HepG2 (cell line): ENCODE data around the gene TMEM39B. TPM values are rescaled to one million over a fixed set of nuclear protein-coding genes. Genes with fewer than 3 reads are reported as not detected.

Source experiments
- CBFB ChIP-seq: sonication (generic); formaldehyde crosslinking; IDR thresholded peaks from 2 replicates; pipeline ENCODE4 v1.4.0; 2020; ENCODE audit warnings: missing genetic modification reagents
- GFI1 ChIP-seq: sonication (generic); formaldehyde crosslinking; IDR thresholded peaks from 2 replicates; pipeline ENCODE4 v1.5.0; 2020; ENCODE audit warnings: missing genetic modification reagents, mild to moderate bottlenecking, borderline replicate concordance
- GLMP ChIP-seq: sonication (generic); formaldehyde crosslinking; IDR thresholded peaks from 2 replicates; pipeline ENCODE4 v1.9.0; 2021; ENCODE audit warnings: missing genetic modification reagents, mild to moderate bottlenecking, borderline replicate concordance
- HES4 ChIP-seq: sonication (generic); formaldehyde crosslinking; IDR thresholded peaks from 2 replicates; pipeline ENCODE4 v1.9.0; 2021; ENCODE audit warnings: mild to moderate bottlenecking, missing genetic modification reagents, borderline replicate concordance
- HMG20B ChIP-seq: conservative IDR thresholded peaks from 2 replicates; pipeline ENCODE4 v1.6.1; 2016; ENCODE audit warnings: missing genetic modification reagents, missing compliant biosample characterization
- JUND ChIP-seq: sonication (generic); formaldehyde crosslinking; IDR thresholded peaks from 2 replicates; pipeline ENCODE4 v1.8.0; 2022; ENCODE audit warnings: mild to moderate bottlenecking, missing genetic modification reagents
- MAFF ChIP-seq: IDR thresholded peaks from 2 replicates; pipeline ENCODE4 v1.6.1; 2011; ENCODE audit warnings: low read depth, low read length, improper control_type of control experiment
- MTA3 ChIP-seq: sonication (generic); formaldehyde crosslinking; IDR thresholded peaks from 2 replicates; pipeline ENCODE4 v1.4.0; 2020; ENCODE audit warnings: missing genetic modification reagents
- XBP1 ChIP-seq: sonication (generic); formaldehyde crosslinking; IDR thresholded peaks from 2 replicates; pipeline ENCODE4 v1.5.0; 2020; ENCODE audit warnings: missing genetic modification reagents
- ZBTB33 ChIP-seq: sonication (generic); formaldehyde crosslinking; IDR thresholded peaks from 2 replicates; pipeline ENCODE4 v1.4.0; 2020; ENCODE audit warnings: missing genetic modification reagents
- ZFP1 ChIP-seq: IDR thresholded peaks from 2 replicates; pipeline ENCODE4 v1.6.1; 2016
- ZFY ChIP-seq: sonication (generic); formaldehyde crosslinking; IDR thresholded peaks from 2 replicates; pipeline ENCODE4 v1.4.0; 2020; ENCODE audit warnings: missing genetic modification reagents
- ZNF414 ChIP-seq: sonication (generic); formaldehyde crosslinking; IDR thresholded peaks from 2 replicates; pipeline ENCODE4 v1.5.0; 2020; ENCODE audit warnings: missing genetic modification reagents
- ZNF576 ChIP-seq: sonication (generic); formaldehyde crosslinking; IDR thresholded peaks from 2 replicates; pipeline ENCODE4 v1.4.0; 2020; ENCODE audit warnings: mild to moderate bottlenecking, missing genetic modification reagents
- ZNF660 ChIP-seq: sonication (generic); formaldehyde crosslinking; IDR thresholded peaks from 2 replicates; pipeline ENCODE4 v1.5.1; 2020; ENCODE audit warnings: mild to moderate bottlenecking, low read depth, missing genetic modification reagents, borderline replicate concordance
- ZNF674 ChIP-seq: sonication (generic); formaldehyde crosslinking; IDR thresholded peaks from 2 replicates; pipeline ENCODE4 v1.5.0; 2020; ENCODE audit warnings: low read depth, mild to moderate bottlenecking, missing genetic modification reagents
- ZNF891 ChIP-seq: sonication (generic); formaldehyde crosslinking; IDR thresholded peaks from 2 replicates; pipeline ENCODE4 v1.5.0; 2020; ENCODE audit warnings: mild to moderate bottlenecking, missing genetic modification reagents
- ZSCAN29 ChIP-seq: sonication (generic); formaldehyde crosslinking; conservative IDR thresholded peaks from 2 replicates; pipeline ENCODE4 v1.4.0; 2020; ENCODE audit warnings: mild to moderate bottlenecking, missing genetic modification reagents
- ZSCAN5A ChIP-seq: sonication (generic); formaldehyde crosslinking; IDR thresholded peaks from 2 replicates; pipeline ENCODE4 v1.8.0; 2022; ENCODE audit warnings: mild to moderate bottlenecking, missing genetic modification reagents, borderline replicate concordance
- polyA plus RNA-seq, 8 experiments: library from polyadenylated mRNA; depleted of rRNA in 3 of 8; stranded (reverse) in 7 of 8; unstranded in 1 of 8; fragments of >200 nt; fragmentation: Illumina TruSeq in 4 of 8; extraction: Trizol in 4 of 8; gene quantifications; 2 replicates each; pipeline versions ENCODE4 v1.2.1 to v1.2.3, GENCODE V29; 2011 to 2016; ENCODE audit warnings: low read depth in 4 of 8, missing spikeins in 1 of 8, mixed read lengths in 1 of 8; ENCODE audit not compliant: insufficient read depth in 1 of 8
- total RNA-seq, 5 experiments: library from RNA; depleted of rRNA; stranded (reverse); fragments of >200 nt; fragmentation: Illumina TruSeq; extraction: Trizol; gene quantifications; 2 replicates each; pipeline ENCODE4 v1.2.3, GENCODE V29; 2016; ENCODE audit warnings: low read depth in 1 of 5
- TF ChIP-seq, protein P1 (sequence below): sonication (generic); formaldehyde crosslinking; IDR thresholded peaks from 2 replicates; pipeline ENCODE4 v1.4.0; 2020; ENCODE audit warnings: missing genetic modification reagents; ENCODE audit errors: not compliant biosample characterization
- TF ChIP-seq, protein P2 (sequence below): sonication (generic); formaldehyde crosslinking; IDR thresholded peaks from 2 replicates; pipeline ENCODE4 v1.5.0; 2020; ENCODE audit warnings: mild to moderate bottlenecking, missing genetic modification reagents

The TMEM39B gene
- total and polyA plus RNA-seq, 2 of the 13 experiments (the other 11 are each of a cell fraction or from before 2014, with no cell fraction given), result 4.9 to 10.4 TPM

- TF ChIP-seq MAFF, result no peak
- TF ChIP-seq, protein P1, sequence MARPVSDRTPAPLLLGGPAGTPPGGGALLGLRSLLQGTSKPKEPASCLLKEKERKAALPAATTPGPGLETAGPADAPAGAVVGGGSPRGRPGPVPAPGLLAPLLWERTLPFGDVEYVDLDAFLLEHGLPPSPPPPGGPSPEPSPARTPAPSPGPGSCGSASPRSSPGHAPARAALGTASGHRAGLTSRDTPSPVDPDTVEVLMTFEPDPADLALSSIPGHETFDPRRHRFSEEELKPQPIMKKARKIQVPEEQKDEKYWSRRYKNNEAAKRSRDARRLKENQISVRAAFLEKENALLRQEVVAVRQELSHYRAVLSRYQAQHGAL (CRISPR knock-in tag), result no peak
- TF ChIP-seq ZSCAN29 (CRISPR knock-in tag), result no peak
- peak; percentile 40; the same call in 1 of the 2 replicates for TF ChIP-seq CBFB
- no peak for TF ChIP-seq ZNF660
- no peak for TF ChIP-seq ZBTB33 (CRISPR knock-in tag)
- no peak for TF ChIP-seq XBP1
- TF ChIP-seq ZFP1 (CRISPR knock-in tag), result no peak
- no peak; the same call in 1 of the 2 replicates for TF ChIP-seq HES4 (CRISPR knock-in tag)
- 0 out of 2 replicates have a peak, but pooled peaks have one; percentile 15 for TF ChIP-seq HMG20B (CRISPR knock-in tag)
- peak; percentile 58; the same call in 1 of the 2 replicates for TF ChIP-seq GFI1
- peak; percentile 93 for TF ChIP-seq ZFY
- TF ChIP-seq MTA3 (CRISPR knock-in tag), result no peak
- peak; percentile 90; the same call in 1 of the 2 replicates for TF ChIP-seq ZNF414
- 0 out of 2 replicates have a peak, but pooled peaks have one; percentile 35 for TF ChIP-seq ZSCAN5A
- no peak for TF ChIP-seq ZNF576
- TF ChIP-seq JUND (CRISPR knock-in tag), result no peak; the same call in 1 of the 2 replicates
- TF ChIP-seq, protein P2, sequence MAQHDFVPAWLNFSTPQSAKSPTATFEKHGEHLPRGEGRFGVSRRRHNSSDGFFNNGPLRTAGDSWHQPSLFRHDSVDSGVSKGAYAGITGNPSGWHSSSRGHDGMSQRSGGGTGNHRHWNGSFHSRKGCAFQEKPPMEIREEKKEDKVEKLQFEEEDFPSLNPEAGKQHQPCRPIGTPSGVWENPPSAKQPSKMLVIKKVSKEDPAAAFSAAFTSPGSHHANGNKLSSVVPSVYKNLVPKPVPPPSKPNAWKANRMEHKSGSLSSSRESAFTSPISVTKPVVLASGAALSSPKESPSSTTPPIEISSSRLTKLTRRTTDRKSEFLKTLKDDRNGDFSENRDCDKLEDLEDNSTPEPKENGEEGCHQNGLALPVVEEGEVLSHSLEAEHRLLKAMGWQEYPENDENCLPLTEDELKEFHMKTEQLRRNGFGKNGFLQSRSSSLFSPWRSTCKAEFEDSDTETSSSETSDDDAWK (CRISPR knock-in tag), result no peak
- no peak for TF ChIP-seq GLMP (CRISPR knock-in tag)
- peak; percentile 79; the same call in 1 of the 2 replicates for TF ChIP-seq ZNF891 (CRISPR knock-in tag)
- no peak for TF ChIP-seq ZNF674
Observed at GRCh38 chr1:32107742-32108661, 35.3 kb downstream of the TMEM39B start, which contains the start of gene KPNA6 (continued).
